GM19238 (cell line): ENCODE data around the gene EPS15.
"Not testable (repeated sequence)": the region's sequence is repeated elsewhere in the genome, so short reads cannot be mapped to it uniquely, and the experiment has no call there.

ENCODE experiments used
- DNase-seq: peaks from one replicate; pipeline ENCODE4 v3.0.0; 2011; ENCODE audit warnings: low spot score; ENCODE audit not compliant: insufficient read length

EPS15 gene

GRCh38 chr1:51425955-51426354 is 93.1 kb downstream of the EPS15 start:
- DNase-seq = no peak

GRCh38 chr1:51425273-51425672 is 93.8 kb downstream of the EPS15 start:
- DNase-seq = no peak

- no peak for DNase-seq
These were observed 95.8 kb downstream of the EPS15 start for GRCh38 chr1:51423073-51423821.

- no peak for DNase-seq
These were observed 96.5 kb downstream of the EPS15 start for GRCh38 chr1:51422367-51423072.

- DNase-seq = peak; percentile 7
These were observed 97.1 kb downstream of the EPS15 start for GRCh38 chr1:51421964-51422363.

GRCh38 chr1:51420867-51421627 is 98.0 kb downstream of the EPS15 start:
- no peak for DNase-seq

GRCh38 chr1:51418384-51418959 is 100.6 kb downstream of the EPS15 start:
- no peak for DNase-seq

- DNase-seq = no peak
These were observed 101.3 kb downstream of the EPS15 start for GRCh38 chr1:51417496-51418383.

- no peak for DNase-seq
These were observed 102.2 kb downstream of the EPS15 start for GRCh38 chr1:51416910-51417309.

- DNase-seq = no peak
These were observed 103.1 kb downstream of the EPS15 start for GRCh38 chr1:51415963-51416362.

- DNase-seq = no peak
These were observed 104.3 kb downstream of the EPS15 start for GRCh38 chr1:51414811-51415210.

GRCh38 chr1:51411820-51412219 is 107.2 kb downstream of the EPS15 start:
- not testable (repeated sequence) for DNase-seq

- DNase-seq = no peak
These were observed 108.3 kb downstream of the EPS15 start for GRCh38 chr1:51410568-51411460.

GRCh38 chr1:51409755-51410541 is 109.1 kb downstream of the EPS15 start:
- not testable (repeated sequence) for DNase-seq

- DNase-seq = no peak
These were observed 126.8 kb downstream of the EPS15 start for GRCh38 chr1:51392241-51392640.

GRCh38 chr1:51390641-51391040 is 128.4 kb downstream of the EPS15 start:
- DNase-seq = not testable (repeated sequence)

GRCh38 chr1:51387288-51387687 is 131.8 kb downstream of the EPS15 start:
- DNase-seq = not testable (repeated sequence)

GRCh38 chr1:51386259-51386658 is 132.8 kb downstream of the EPS15 start:
- DNase-seq = not testable (repeated sequence)

- DNase-seq = no peak
These were observed 133.3 kb downstream of the EPS15 start for GRCh38 chr1:51385776-51386175.
